SK-N-SH (cell line): ENCODE data around the gene KLHL35.
A peak's percentile ranks its signal among the peaks of the same experiment; 100 is the strongest.

Source experiments
- EP300 ChIP-seq, 2 experiments: IDR thresholded peaks; 2 replicates each; pipeline versions ENCODE4 v1.4.0 to v1.6.1; 2012; ENCODE audit warnings: borderline replicate concordance in 1 of 2, low read depth in 1 of 2, low read length in 1 of 2
- MAX ChIP-seq: IDR thresholded peaks from 2 replicates; pipeline ENCODE4 v1.4.0; 2012; ENCODE audit warnings: low read depth
- RAD21 ChIP-seq: IDR thresholded peaks from 2 replicates; pipeline ENCODE4 v1.6.1; 2012; ENCODE audit warnings: mild to moderate bottlenecking, low read length
- RFX5 ChIP-seq: IDR thresholded peaks from 2 replicates; pipeline ENCODE4 v1.6.1; 2012; ENCODE audit warnings: mild to moderate bottlenecking, improper control_type of control experiment, low read length
- USF2 ChIP-seq: fragments of 150-350 bp; IDR thresholded peaks from 2 replicates; pipeline ENCODE4 v1.6.1; 2017; ENCODE audit warnings: antibody characterized with exemption, low read length, low read depth, borderline replicate concordance
- YY1 ChIP-seq: IDR thresholded peaks from 2 replicates; pipeline ENCODE4 v1.4.0; 2012; ENCODE audit warnings: low read depth, mild to moderate bottlenecking
- TF ChIP-seq, protein P1 (sequence below): fragments of 200-600 bp; sonication (generic); IDR thresholded peaks from 2 replicates; pipeline ENCODE4 v1.6.1; 2017; ENCODE audit warnings: antibody characterized with exemption, mild to moderate bottlenecking, moderate library complexity
- TF ChIP-seq, protein P2 (sequence below): IDR thresholded peaks from 2 replicates; pipeline ENCODE4 v1.6.1; 2012; ENCODE audit warnings: mild to moderate bottlenecking, low read depth, low read length, moderate library complexity

DNA sequence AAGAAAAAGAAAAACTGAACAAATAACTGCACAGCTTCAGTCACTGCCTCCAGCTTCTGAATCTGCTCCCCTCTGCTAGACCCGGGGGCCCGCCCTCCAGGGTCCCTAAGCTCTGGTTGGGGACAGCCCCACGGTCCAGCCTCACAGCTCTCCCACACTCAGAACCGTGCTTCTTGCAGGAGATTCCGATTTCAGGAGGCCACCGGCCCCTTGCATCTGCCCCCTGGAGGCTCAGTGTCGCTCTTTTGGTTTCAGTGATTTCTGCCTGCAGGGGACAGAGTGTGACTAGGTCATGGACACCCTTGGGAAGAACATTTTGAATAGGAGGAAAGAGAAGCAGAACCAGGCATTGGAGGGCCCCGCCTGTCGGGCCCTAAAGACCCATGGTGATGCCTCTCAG, 56.8 kb downstream of the KLHL35 start:
- TF ChIP-seq, protein P1, sequence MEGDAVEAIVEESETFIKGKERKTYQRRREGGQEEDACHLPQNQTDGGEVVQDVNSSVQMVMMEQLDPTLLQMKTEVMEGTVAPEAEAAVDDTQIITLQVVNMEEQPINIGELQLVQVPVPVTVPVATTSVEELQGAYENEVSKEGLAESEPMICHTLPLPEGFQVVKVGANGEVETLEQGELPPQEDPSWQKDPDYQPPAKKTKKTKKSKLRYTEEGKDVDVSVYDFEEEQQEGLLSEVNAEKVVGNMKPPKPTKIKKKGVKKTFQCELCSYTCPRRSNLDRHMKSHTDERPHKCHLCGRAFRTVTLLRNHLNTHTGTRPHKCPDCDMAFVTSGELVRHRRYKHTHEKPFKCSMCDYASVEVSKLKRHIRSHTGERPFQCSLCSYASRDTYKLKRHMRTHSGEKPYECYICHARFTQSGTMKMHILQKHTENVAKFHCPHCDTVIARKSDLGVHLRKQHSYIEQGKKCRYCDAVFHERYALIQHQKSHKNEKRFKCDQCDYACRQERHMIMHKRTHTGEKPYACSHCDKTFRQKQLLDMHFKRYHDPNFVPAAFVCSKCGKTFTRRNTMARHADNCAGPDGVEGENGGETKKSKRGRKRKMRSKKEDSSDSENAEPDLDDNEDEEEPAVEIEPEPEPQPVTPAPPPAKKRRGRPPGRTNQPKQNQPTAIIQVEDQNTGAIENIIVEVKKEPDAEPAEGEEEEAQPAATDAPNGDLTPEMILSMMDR: peak; percentile 29; the same call in 1 of the 2 replicates
- TF ChIP-seq, protein P2, sequence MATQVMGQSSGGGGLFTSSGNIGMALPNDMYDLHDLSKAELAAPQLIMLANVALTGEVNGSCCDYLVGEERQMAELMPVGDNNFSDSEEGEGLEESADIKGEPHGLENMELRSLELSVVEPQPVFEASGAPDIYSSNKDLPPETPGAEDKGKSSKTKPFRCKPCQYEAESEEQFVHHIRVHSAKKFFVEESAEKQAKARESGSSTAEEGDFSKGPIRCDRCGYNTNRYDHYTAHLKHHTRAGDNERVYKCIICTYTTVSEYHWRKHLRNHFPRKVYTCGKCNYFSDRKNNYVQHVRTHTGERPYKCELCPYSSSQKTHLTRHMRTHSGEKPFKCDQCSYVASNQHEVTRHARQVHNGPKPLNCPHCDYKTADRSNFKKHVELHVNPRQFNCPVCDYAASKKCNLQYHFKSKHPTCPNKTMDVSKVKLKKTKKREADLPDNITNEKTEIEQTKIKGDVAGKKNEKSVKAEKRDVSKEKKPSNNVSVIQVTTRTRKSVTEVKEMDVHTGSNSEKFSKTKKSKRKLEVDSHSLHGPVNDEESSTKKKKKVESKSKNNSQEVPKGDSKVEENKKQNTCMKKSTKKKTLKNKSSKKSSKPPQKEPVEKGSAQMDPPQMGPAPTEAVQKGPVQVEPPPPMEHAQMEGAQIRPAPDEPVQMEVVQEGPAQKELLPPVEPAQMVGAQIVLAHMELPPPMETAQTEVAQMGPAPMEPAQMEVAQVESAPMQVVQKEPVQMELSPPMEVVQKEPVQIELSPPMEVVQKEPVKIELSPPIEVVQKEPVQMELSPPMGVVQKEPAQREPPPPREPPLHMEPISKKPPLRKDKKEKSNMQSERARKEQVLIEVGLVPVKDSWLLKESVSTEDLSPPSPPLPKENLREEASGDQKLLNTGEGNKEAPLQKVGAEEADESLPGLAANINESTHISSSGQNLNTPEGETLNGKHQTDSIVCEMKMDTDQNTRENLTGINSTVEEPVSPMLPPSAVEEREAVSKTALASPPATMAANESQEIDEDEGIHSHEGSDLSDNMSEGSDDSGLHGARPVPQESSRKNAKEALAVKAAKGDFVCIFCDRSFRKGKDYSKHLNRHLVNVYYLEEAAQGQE: no peak
- no peak for TF ChIP-seq USF2
- no peak for TF ChIP-seq RFX5
- TF ChIP-seq YY1: no peak
- TF ChIP-seq EP300 (IDR thresholded peaks at IDR 0.05; ENCODE audit: borderline replicate concordance in 1 of 2, low read depth in 1 of 2, low read length in 1 of 2): no peak
- TF ChIP-seq MAX: no peak
- no peak for TF ChIP-seq RAD21
